Mesodermal cell (in vitro differentiated cells): ENCODE data around the gene SEL1L3.

ENCODE experiments used
- H3K27ac ChIP-seq: 2 replicates; pipeline ENCODE4 v1.7.0; 2013; ENCODE audit warnings: mild to moderate bottlenecking, low read depth, low read length, moderate library complexity; ENCODE audit not compliant: severe bottlenecking
- H3K36me3 ChIP-seq: 2 replicates; pipeline ENCODE4 v1.7.1; 2013; ENCODE audit warnings: mild to moderate bottlenecking, low read length, moderate library complexity; ENCODE audit not compliant: control insufficient read depth, insufficient read depth
- H3K4me1 ChIP-seq: one replicate; pipeline ENCODE4 v1.7.1; 2013; ENCODE audit warnings: mild to moderate bottlenecking, low read length; ENCODE audit not compliant: insufficient read depth, control insufficient read depth, poor library complexity, severe bottlenecking
- H3K4me3 ChIP-seq: 2 replicates; pipeline ENCODE4 v1.7.0; 2013; ENCODE audit warnings: low read length, control low read depth, mild to moderate bottlenecking; ENCODE audit not compliant: insufficient read depth, poor library complexity, severe bottlenecking; ENCODE audit errors: extremely low read depth
- H3K9me3 ChIP-seq: 2 replicates; pipeline ENCODE4 v1.7.1; 2013; ENCODE audit warnings: mild to moderate bottlenecking, low read length, moderate library complexity; ENCODE audit not compliant: control insufficient read depth
- WGBS, 2 experiments: methylation state at CpG; one replicate each; pipeline ENCODE4 v1.1.5; 2013; ENCODE audit warnings: missing lambda C conversion rate in 2 of 2; ENCODE audit not compliant: insufficient coverage in 2 of 2; 5-methylcytosine and 5-hydroxymethylcytosine counted together

The SEL1L3 gene

GRCh38 chr4:25817059-25817681, 45.6 kb downstream of the SEL1L3 start:
- Histone ChIP-seq H3K4me1 (peaks cover 14% of the 10 kb centered on the region), H3K36me3 (peaks cover 4% of the 10 kb centered on the region), H3K27ac (no peak overlapping the region), H3K4me3 (no peak overlapping the region), H3K9me3 (peaks cover 7% of the 10 kb centered on the region)
- WGBS, 2 experiments = 86 to 96% methylated on average over 6 to 7 of the region's 8 CpGs

- Histone ChIP-seq H3K9me3 (peaks cover 7% of the 10 kb centered on the region), H3K27ac (no peak overlapping the region), H3K4me3 (no peak overlapping the region), H3K36me3 (peaks cover 4% of the 10 kb centered on the region), H3K4me1 (peaks cover 14% of the 10 kb centered on the region)
- WGBS, 2 experiments = 73% methylated on average over 2 of the region's 2 CpGs; no CpG with 5 or more reads in 1 of the 2 experiments
Measured at GRCh38 chr4:25816591-25817058, 46.2 kb downstream of the SEL1L3 start.

GRCh38 chr4:25815586-25815985, 47.2 kb downstream of the SEL1L3 start:
- no peak overlapping the region for H3K27ac ChIP-seq
- peaks cover 7% of the 10 kb centered on the region for H3K9me3 ChIP-seq
- H3K4me1 ChIP-seq = peaks cover 21% of the 10 kb centered on the region
- 100% methylated on average over 1 to 3 of the region's 5 CpGs for WGBS, 2 experiments
- no peak overlapping the region for H3K4me3 ChIP-seq
- peaks cover 4% of the 10 kb centered on the region for H3K36me3 ChIP-seq

GRCh38 chr4:25814301-25815136, 48.3 kb downstream of the SEL1L3 start:
- H3K9me3 ChIP-seq = peaks cover 7% of the 10 kb centered on the region
- 84 to 91% methylated on average over 4 to 5 of the region's 13 CpGs for WGBS, 2 experiments
- H3K4me3 ChIP-seq = no peak overlapping the region
- peaks cover 27% of the 10 kb centered on the region for H3K4me1 ChIP-seq
- peak overlapping the region; percentile 51 for H3K27ac ChIP-seq
- H3K36me3 ChIP-seq = peaks cover 4% of the 10 kb centered on the region

GRCh38 chr4:25813448-25814106, 49.2 kb downstream of the SEL1L3 start:
- Histone ChIP-seq H3K27ac (peak overlapping the region; percentile 51), H3K4me3 (no peak overlapping the region), H3K4me1 (peaks cover 27% of the 10 kb centered on the region), H3K9me3 (peaks cover 7% of the 10 kb centered on the region), H3K36me3 (peaks cover 4% of the 10 kb centered on the region)
- WGBS, 2 experiments = 59% methylated on average over 7 to 8 of the region's 9 CpGs

- Histone ChIP-seq H3K9me3 (peaks cover 7% of the 10 kb centered on the region), H3K36me3 (no peaks in the 10 kb centered on the region), H3K4me3 (no peak overlapping the region), H3K4me1 (peaks cover 27% of the 10 kb centered on the region), H3K27ac (no peak overlapping the region)
- WGBS, 2 experiments = 92 to 97% methylated on average over 8 to 9 of the region's 9 CpGs
Measured at GRCh38 chr4:25811841-25812240, 50.9 kb downstream of the SEL1L3 start.

- WGBS, 2 experiments = 77 to 79% methylated on average over 3 of the region's 4 CpGs
- Histone ChIP-seq H3K4me3 (no peak overlapping the region), H3K36me3 (peaks cover 3% of the 10 kb centered on the region), H3K9me3 (peaks cover 7% of the 10 kb centered on the region), H3K27ac (no peak overlapping the region), H3K4me1 (peaks cover 31% of the 10 kb centered on the region)
Measured at GRCh38 chr4:25811374-25811690, 51.5 kb downstream of the SEL1L3 start.

GRCh38 chr4:25810461-25811373, 52.1 kb downstream of the SEL1L3 start:
- Histone ChIP-seq H3K4me1 (peaks cover 34% of the 10 kb centered on the region), H3K36me3 (peaks cover 4% of the 10 kb centered on the region), H3K4me3 (no peak overlapping the region), H3K9me3 (peaks cover 7% of the 10 kb centered on the region), H3K27ac (no peak overlapping the region)
- WGBS, 2 experiments = 93 to 94% methylated on average over 22 to 23 of the region's 23 CpGs

- Histone ChIP-seq H3K4me1 (peaks cover 31% of the 10 kb centered on the region), H3K36me3 (peaks cover 4% of the 10 kb centered on the region), H3K27ac (no peak overlapping the region), H3K9me3 (peaks cover 7% of the 10 kb centered on the region), H3K4me3 (no peak overlapping the region)
- WGBS, 2 experiments = 93 to 100% methylated on average over 1 to 4 of the region's 4 CpGs
Measured at GRCh38 chr4:25809996-25810395, 52.8 kb downstream of the SEL1L3 start.

- peaks cover 12% of the 10 kb centered on the region for H3K36me3 ChIP-seq
- peaks cover 20% of the 10 kb centered on the region for H3K4me1 ChIP-seq
- H3K4me3 ChIP-seq = no peak overlapping the region
- H3K9me3 ChIP-seq = no peaks in the 10 kb centered on the region
- WGBS, 2 experiments = 52 to 66% methylated on average over 5 to 6 of the region's 8 CpGs
- H3K27ac ChIP-seq = no peak overlapping the region
Measured at GRCh38 chr4:25807102-25807728, 55.6 kb downstream of the SEL1L3 start.
